Effector CD8-positive, alpha-beta T cell (primary cell): Measurements from ENCODE around the gene ZBTB44.
"Not testable (repeated sequence)": the region's sequence is repeated elsewhere in the genome, so short reads cannot be mapped to it uniquely, and the experiment has no call there.

Experiments used
- DNase-seq: peaks from one replicate; lab custom pipeline; 2025; lab: John Stamatoyannopoulos, UW

Gene ZBTB44

DNA sequence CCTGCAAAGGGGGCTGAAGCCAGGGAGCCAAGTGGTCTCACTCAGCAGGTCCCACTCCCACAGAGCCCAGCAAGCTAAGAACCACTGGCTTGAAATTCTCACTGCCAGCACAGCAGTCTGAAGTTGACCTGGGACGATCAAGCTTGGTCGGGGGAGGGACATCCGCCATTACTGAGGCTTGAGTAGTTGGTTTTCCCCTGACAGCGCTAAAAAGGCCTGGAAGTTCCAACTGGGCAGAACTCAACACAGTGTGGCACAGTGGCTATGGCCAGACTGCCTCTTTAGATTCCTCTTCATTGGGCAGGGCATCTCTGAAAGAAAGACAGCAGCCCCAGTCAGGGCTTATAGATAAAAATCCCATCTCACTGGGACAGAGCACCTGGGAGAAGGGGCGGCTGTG, 64.8 kb downstream of the ZBTB44 start:
- DNase-seq = not testable (repeated sequence)

DNA sequence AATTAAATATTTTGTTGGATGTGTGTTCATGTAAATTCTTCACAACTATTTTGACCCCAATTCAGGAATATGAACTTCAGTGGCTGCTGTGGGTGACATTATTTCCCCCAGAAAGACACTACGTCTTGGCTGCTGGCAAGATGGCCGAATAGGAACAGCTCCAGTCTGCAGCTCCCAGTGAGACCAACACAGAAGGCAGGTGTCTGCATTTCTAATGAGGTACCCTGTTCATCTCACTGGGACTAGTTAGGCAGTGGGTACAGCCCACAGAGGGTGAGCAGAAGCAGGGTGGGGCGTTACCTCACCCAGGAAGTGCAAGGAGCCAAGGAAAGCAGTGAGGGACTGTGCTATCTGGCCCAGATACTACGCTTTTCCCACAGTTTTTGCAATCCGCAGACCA, 65.3 kb downstream of the ZBTB44 start:
- no peak for DNase-seq

DNA sequence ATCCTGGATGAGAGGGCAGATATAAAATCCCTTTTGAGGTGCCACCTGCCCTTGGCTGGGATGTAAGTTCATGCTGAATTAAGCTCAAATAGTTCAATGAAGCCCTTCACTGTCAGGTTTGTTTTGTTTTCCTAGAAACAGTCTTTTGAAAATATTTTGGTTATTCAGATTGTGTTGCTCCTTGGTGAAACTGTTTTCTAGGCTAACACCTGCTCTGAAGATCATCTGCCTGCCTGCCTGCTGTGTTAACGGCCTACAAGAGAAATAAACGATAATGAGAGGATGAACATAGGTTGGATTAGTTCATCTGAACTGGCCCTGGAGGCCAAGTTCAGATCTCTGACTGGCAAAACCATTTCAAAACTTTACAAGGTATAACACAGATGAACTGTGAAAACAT, 67.4 kb downstream of the ZBTB44 start:
- no peak for DNase-seq

DNA sequence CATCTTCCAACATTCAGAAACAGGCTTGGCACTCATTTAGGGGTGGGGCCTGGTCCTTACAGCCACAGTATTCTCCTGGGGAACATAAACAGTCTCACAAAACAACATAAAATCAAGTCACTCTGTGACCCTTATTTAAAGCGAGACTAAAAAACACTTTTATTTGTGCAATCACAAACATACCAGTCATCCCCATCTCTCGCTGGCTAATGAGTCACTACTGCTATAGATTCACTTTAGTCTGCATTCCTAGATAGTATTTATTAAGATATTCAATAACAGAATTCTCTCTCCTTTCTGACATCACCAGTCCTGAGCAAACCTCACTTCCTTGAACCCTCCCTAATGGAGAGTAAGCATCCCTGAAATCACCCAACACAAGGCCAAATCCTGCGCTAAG, 68.0 kb downstream of the ZBTB44 start:
- no peak for DNase-seq

DNA sequence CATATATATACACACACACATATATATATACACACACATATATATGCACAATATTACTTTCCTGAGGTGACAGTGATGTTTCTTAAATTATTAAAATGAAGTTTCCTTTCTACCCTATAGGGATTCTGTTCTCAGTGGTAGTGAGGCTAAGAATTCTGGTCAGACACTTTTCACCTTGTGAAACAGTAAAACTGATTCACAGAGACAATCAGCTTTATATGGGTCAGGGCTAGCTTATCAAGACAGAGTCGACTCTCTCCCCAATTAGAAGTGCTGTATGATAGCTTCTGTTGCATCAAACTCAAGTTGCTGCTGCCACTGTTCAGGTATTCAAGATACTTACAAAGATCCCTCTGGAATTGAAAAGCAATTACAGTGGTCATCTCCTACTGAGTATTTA, 68.4 kb downstream of the ZBTB44 start:
- DNase-seq = no peak

DNA sequence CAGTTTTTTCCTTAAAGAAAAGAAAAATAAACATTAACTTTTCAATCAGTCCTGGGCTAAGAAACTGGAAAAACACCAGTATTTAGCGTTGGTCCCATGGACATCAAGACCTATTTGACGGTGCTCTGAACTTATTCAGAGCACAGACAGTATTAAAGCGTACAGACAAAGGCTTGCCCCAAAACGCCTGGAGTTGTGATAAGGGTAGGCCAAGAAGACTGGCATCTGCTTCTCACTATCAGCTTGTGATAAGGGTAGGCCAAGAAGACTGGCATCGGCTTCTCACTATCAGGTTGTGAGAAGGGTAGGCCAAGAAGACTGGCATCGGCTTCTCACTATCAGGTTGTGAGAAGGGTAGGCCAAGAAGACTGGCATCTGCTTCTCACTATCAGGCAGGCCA, 69.3 kb downstream of the ZBTB44 start:
- DNase-seq = not testable (repeated sequence)

DNA sequence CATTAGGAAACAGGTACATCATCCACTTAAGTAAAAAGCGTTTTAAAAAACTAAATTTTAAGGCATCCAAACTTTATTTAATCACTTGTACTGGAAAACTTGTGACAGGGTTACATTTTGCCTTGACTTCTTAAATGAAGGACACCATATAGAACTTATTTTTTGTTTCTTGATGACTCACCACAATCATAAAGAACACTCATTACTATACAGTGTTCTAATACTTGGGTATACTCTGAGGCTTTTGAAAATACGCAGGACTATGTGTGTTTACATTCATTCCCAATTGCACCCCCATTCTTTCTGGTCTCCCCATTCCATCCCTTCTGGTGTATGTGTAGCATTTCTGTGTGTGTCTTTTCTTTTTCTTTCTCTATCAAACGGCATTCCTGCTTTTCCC, 69.9 kb downstream of the ZBTB44 start:
- DNase-seq = no peak

DNA sequence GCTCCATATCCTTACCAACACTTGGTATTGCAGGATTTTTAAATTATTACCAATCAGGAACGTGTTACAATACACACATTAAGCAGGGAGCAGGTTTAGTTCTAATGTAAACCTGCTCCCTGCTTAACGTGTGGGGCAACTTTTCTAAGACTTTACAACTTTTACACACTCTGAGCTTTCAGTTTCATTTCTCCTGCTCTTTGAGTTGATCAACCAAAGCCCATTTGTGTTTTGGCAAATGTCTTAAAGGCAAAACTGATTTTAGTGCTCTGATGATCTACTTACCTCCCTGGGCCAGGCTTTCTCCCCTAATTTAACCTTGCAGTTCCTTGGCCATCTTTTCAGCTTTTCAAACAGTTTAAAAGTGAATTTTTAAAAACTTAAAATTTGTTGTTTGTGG, 70.9 kb downstream of the ZBTB44 start:
- no peak for DNase-seq

DNA sequence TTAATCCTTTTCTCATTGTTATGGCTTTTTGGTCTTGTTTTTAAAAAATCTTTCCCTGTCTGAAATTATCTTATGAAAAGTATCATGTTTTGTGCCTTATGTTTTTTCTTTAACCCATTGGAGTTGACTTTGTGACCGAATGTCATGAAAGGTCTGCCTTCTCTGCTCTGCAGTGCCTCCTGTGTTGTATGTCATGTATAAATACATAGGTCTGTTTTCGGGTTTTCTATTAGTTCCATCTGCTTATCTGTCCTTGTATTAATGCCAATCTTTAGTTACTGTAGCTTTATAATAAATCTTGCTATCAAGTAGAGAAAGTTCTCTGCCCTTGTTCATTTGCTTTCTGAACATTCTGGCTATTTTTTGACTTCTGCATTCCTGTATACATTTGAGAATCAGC, 73.0 kb downstream of the ZBTB44 start:
- DNase-seq = no peak

DNA sequence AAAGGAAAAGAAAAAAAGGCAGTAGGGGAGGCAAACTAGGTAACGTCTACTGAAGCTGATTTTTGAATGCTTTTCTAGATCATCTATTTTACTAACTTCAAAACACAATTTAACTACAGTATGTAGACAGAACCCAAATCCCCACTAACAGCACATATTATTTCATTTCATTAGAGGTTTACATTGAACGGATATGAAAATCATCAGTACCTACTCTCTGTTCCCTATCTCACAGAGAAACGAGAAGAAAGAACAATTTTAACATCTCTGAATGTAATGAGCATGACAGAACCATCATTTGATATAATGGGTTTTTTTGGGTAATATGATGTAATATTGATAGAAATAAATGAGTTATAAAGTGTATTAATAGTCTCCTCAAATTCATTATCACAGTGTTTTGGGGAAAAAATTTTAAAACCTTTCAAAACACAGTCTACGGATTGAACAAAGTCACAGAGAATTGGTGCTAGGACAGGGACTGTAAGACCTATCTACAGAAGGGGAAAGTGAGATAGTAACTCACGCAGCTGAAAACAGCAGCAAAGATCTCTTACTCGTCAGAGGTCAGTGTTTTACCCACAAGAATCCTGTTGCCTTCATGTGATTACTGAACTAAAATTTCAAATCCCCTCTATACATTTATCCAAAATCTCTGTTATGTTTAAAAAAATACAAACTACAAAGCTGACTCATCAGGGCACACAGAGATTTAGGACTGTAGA, 77.3 kb downstream of the ZBTB44 start:
- no peak for DNase-seq

DNA sequence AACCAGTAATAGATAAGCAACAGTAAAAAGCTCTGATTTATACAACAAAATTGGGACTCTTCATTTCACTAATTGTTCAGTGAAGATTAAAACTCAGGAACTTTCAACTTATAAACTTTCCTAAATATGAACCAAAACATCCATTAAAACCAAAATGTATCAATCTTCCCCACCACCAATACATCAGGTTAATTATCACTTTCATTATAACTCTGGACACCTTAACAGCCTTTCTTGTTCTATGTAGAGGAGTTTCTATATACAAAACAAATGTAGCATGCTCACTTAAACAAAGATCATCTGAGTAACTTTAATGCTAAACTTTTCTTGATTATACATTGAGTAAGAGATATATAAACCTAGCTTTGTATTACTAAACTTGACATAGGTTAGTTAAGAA, 80.4 kb downstream of the ZBTB44 start:
- no peak for DNase-seq

DNA sequence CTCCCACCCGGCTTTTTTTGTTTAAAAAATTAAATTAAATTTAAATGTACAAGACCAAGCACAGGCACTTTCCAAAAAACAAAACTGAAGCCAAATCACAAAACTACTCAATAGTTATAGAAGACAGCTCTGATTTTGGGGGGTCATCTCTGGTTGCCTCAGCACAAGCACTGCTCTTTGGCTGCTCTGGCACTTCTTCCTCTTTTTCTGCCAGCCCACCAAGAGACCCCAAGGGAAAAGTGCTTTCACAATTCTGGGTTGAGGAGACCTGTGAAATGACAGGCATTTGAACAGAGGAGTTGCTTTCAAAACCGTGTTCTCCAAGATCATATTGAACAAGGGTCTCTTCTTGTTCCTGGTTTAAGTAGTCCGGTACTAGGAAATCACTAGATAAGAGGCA, 80.8 kb downstream of the ZBTB44 start:
- not testable (repeated sequence) for DNase-seq

DNA sequence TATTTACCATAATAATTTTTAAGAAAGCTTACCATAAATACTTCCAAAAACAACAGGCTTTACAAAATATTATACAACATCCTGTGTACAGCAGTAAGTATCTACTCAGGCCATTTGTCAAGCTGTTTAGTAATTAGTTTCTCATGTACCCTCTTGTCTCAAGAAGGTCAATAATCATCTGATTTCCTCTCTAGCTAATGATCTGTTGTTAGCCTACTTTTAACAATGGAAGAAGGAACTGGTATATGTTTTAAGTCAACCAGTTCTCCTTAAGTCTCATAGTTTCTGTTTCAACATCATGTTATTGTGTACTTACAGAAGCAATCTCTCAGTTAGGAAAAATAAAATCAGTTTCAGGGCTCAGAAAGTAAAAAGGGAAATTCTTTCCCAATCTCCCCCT, 81.2 kb downstream of the ZBTB44 start:
- DNase-seq = not testable (repeated sequence)

DNA sequence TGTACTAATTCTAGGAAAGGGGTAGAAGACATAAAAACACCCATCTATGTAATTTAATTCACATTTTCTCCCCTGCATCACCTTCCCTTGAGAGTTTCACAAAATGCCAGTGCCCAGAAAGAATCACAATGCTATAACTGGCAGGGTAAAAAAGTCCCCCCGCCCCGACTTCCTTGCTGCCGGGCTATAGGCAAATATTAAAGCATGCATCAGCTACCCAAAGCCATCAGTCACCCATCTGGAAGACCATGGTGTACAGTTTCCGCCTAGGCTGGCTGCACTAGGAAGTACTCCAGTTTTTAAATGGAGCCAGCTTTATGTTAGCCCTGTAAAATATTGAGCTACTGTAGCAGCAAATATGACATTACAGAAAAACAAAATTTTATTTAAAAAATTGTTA, 87.3 kb downstream of the ZBTB44 start:
- DNase-seq = no peak

DNA sequence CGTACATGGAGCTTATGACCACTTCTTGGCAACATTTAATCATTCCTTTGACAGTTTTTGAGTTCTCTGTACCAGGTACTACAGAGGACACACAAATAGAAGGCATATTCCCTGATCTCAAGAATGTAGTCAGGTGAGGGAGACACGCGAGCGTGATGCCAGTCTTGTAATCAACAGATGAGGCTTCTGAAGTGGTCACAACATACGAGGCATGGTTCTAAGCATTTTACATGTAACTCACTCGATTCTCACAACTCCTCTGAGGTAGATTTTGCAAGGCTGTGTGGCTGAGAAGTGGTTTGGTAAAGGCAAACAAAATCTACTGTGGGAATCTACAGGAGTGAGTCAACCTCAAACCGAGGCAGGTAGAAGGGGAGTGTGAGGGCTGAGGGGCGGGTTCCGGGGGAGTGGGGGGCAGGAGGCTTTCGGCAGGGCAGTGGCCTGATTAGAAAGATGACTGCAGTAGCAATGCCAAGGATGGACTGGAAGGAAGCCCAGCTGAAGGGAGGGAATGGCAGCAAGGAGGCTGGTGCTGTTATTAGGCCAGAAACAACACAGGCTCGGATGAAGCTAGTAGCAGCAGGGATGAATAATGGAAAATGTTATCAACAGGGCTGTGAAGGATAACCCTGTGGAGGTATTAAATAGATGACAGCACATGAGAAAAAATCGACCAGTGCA, 91.3 kb downstream of the ZBTB44 start:
- DNase-seq = no peak

DNA sequence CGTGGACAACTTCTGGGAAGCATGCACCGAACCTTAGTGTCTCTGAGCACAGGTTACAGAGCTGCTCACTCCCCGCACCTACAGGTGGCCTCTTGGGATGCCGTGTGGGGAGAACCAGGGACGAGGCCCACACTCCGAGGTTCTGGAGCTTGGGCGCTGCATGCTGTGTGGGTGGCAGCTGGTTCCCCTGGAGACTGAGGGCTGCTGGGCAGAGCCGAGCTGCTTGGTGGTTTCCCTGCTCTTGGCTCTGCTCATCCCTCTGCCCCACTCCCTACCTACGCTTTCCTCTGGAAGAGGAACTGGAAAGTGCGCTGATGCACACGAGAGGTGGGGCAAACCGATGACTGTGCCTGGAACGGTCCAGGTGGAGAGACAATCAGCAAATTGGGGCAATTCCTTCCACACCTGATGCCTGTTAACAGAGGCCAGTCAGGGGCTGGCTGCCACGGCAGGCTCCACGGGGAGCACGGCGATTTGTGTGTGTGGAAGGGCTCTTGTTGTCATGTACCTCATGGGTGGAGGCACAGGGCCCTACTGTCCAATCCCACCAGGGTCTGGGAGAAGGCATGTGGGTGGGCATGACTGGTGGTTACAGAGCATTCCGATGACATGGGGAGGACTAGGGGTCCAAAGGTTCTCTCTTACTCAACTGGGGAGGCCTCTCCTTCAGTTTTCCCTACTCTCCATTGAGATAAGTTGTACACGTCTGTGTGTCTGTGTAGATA, 94.2 kb downstream of the ZBTB44 start:
- DNase-seq = no peak

DNA sequence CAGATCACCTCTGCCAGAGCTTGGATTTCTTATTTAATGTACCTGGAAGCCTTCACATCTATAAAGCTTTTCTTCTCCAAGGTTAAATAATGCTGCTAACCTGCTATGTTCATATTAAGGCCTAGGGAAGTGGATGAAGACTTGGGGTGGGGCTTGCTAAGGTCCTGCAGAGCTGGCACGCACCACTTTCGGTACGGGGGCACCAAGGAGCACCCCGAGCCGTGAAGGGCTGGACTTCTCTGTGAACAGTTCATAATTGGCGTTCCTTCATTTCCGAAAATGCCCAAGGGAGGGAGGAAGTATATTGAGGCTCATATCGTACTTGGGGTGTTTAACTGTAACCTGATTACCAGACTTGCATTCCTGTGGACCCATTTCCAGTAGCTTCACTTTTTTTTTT, 95.6 kb downstream of the ZBTB44 start:
- DNase-seq = no peak

DNA sequence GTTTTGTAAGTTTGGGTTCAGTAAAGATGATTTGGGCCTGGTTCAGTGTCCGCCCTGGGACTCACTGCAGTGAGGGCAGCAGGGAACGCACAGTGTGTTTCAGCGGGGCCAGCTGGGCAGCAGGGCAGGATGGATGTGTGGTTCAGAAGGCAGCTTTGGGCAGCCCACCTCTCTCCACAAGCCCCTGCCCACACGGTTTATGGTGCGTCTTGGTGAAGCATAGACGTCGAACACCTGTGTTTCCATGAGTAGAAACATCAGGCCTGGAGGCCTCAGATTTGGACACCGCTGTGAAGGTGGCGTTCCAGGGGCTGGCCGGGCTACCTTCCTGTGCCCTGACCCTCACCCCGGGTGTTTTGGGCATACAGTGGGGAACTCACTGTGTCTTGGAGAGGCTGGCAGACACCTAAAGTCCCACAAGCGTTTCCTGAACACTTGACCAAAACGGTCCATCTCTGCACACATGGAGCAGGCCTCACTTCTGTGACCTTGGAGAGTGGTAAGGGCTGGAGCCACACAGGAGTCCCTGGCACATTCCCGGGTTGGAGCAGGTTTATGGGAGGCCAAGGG, 96.1 kb downstream of the ZBTB44 start:
- no peak for DNase-seq

DNA sequence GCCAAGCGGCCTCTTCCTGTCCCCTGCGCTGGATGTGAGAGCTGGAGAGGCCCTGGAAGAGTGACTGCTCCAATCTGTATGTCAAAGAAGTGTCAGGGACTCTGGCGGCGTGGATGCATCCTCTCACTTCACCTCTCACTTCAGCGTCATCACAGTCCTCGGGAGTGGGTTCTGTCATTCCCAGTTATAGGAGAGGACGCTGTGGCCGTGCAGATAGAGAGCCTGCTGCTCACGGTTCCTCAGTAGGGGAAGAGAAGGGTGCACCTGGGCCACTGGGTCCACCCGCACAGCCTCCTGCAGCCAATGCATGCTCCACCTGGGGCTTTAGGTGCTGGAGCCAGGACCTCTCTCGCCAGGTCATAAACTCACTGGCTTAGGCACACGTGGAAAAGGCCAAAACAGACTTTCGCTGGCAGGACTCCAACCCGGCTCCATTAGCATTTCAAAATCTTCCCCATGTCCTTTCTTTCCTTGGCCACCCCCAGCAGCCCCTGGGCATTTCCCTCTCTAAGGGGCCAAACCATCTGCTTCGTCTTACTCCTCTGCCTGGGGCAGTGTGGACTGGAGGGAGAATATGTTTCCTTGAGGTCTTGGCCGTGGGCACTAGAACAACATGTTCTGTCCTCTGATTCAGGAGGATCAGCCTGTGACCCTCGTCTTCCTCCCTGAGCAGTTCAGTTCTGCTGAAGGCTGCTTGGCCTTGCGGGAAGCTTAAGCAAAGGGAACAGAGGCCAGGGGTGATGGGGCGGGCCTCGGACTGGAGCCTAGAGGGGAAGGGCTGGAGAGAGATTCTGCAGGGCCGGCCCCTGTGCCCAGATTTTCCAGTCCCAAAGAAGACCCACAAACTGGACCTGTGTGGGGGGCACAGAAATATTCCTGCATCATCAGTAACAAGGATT, 97.3 kb downstream of the ZBTB44 start:
- no peak for DNase-seq

DNA sequence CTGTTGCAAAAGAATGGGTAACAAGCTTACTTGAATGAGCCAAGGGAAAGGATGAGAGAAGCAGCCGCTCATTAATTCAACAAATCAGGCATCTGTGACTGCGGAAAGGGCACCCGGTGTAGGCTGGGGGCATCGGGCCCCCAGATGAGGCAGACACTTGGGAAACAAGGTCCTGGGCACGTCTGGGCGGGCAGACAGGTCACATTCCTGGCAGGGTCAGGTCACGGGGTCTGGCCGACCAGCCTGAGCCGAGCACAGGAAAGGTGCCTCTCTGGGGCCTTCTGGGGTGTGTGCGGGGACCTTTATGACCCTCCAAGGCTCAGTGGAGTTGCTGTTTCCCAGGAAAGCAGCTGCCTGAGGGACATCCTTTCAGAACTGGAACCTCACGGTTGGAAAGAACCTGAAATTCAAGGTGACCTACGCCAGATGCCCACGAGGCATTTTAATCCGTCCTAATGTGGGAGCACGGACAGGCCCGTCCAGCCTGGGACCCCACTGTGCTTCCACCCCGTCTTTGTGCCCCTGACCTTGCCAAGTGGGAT, 98.1 kb downstream of the ZBTB44 start:
- no peak for DNase-seq

DNA sequence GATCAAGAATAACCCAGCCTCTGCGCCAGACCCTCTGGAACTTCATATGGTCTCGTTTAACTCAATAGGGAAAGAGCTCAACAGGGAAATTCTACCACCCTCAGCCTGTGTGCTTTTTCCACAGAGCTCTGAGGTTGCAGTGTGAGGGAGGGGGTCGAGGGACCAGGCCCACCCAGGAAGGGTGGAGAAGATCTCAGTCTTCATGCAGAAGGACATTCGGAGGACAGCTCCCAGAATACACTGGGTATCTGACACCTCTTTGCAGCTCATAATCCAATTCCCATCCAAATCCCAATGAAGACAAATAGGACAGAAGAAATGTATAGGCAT, 98.5 kb downstream of the ZBTB44 start:
- DNase-seq = no peak
